K562 (cell line): Measurements from ENCODE around the gene DALRD3. TPM values are rescaled to one million over a fixed set of nuclear protein-coding genes. Genes with fewer than 3 reads are reported as not detected.

ENCODE experiments used
- ATAC-seq: fragments of 200-7000 bp; cut with Tn5 transposase; 3 replicates; pipeline ENCODE4 v1.9.1; 2020; ENCODE audit warnings: moderate library complexity
- BruUV-seq: library from RNA; stranded (reverse); fragments of 400-500 nt; replicated peaks from 2 replicates; lab custom pipeline; 2021; lab: Mats Ljungman, UMichigan
- CTCF ChIA-PET: fragments of 300-600 bp; formaldehyde crosslinking; extraction: SDS; loops from one replicate; lab custom pipeline; 2021; ENCODE audit warnings: low intra/inter-chr PET ratio; lab: Yijun Ruan, JAX
- POLR2A ChIA-PET: fragments of 300-600, 350-650 bp; sonication (Branson Sonifier 250); formaldehyde crosslinking; extraction: SDS; loops from one replicate; lab custom pipeline; 2021; ENCODE audit warnings: antibody characterized with exemption, inconsistent platforms; lab: Yijun Ruan, JAX
- DNase-seq, 4 experiments: peaks; one replicate each; pipeline versions ENCODE4 v3.0.0 to v3.0.0-alpha.2; 2011 to 2018; ENCODE audit warnings: low spot score in 3 of 4, mixed read lengths in 3 of 4; ENCODE audit errors: extremely low read depth in 1 of 4
- FAIRE-seq: peaks from 2 replicates; lab custom pipeline; 2011; peaks lifted over from hg19 to GRCh38; lab: Jason Lieb, UNC
- H2AFZ ChIP-seq: 2 replicates; pipeline ENCODE4 v1.6.0; 2011; ENCODE audit warnings: low read depth, low read length, control low read depth, inconsistent platforms
- H3K27ac ChIP-seq: fragments of 200-600 bp; 3 replicates; pipeline ENCODE4 v1.8.0; 2011; ENCODE audit warnings: low read depth, mild to moderate bottlenecking, control low read depth, inconsistent platforms, low read length, moderate library complexity, mixed read lengths; ENCODE audit errors: extremely low read depth
- H3K27me3 ChIP-seq, 2 experiments: fragments of 300-600 bp in 1 of 2; 2 replicates in 1 of 2; 3 replicates in 1 of 2; pipeline versions ENCODE4 v1.6.0 to v1.8.0; 2011; ENCODE audit warnings: inconsistent platforms in 2 of 2, low read length in 2 of 2, mild to moderate bottlenecking in 1 of 2, mixed read lengths in 1 of 2, moderate library complexity in 1 of 2; ENCODE audit not compliant: control insufficient read depth in 2 of 2, insufficient read depth in 2 of 2
- H3K36me3 ChIP-seq: fragments of 300-600 bp; 3 replicates; pipeline ENCODE4 v1.8.0; 2011; ENCODE audit warnings: mild to moderate bottlenecking, low read length, inconsistent platforms; ENCODE audit not compliant: control insufficient read depth, insufficient read depth
- H3K4me1 ChIP-seq, 2 experiments: fragments of 200-600 bp in 1 of 2; replicated peaks in 1 of 2; 2 replicates in 1 of 2; 3 replicates in 1 of 2; pipeline versions ENCODE4 v1.5.1 to v1.8.0; 2011; ENCODE audit warnings: inconsistent platforms in 2 of 2, low read length in 2 of 2, mild to moderate bottlenecking in 1 of 2, mixed read lengths in 1 of 2, moderate library complexity in 1 of 2; ENCODE audit not compliant: control insufficient read depth in 2 of 2, insufficient read depth in 2 of 2
- H3K4me2 ChIP-seq: 2 replicates; pipeline ENCODE4 v1.6.1; 2011; ENCODE audit warnings: low read length, control low read depth, inconsistent platforms, mixed read lengths; ENCODE audit not compliant: insufficient read depth
- H3K4me3 ChIP-seq: fragments of 200-600 bp; sonication (generic), shearing (Covaris generic); 2 replicates; pipeline ENCODE4 v1.5.1; 2016; ENCODE audit warnings: control low read depth, inconsistent platforms
- H3K79me2 ChIP-seq: fragments of 200-600 bp; 3 replicates; pipeline ENCODE4 v1.8.0; 2011; ENCODE audit warnings: low read length, inconsistent platforms; ENCODE audit not compliant: control insufficient read depth, insufficient read depth
- H3K9ac ChIP-seq, 2 experiments: 2 replicates each; pipeline versions ENCODE4 v1.6.0 to v1.6.1; 2011; ENCODE audit warnings: low read depth in 2 of 2, low read length in 2 of 2, control low read depth in 1 of 2, inconsistent platforms in 1 of 2, mild to moderate bottlenecking in 1 of 2, mixed read lengths in 1 of 2; ENCODE audit not compliant: insufficient read depth in 1 of 2
- H3K9me1 ChIP-seq: one replicate; pipeline ENCODE4 v1.6.0; 2011; ENCODE audit warnings: inconsistent platforms, mild to moderate bottlenecking, low read length, moderate library complexity; ENCODE audit not compliant: control insufficient read depth, insufficient read depth
- H3K9me3 ChIP-seq: replicated peaks from 2 replicates; pipeline ENCODE4 v1.5.1; 2011; ENCODE audit warnings: low read depth, low read length, inconsistent platforms; ENCODE audit not compliant: control insufficient read depth, insufficient read depth
- H4K20me1 ChIP-seq: replicated peaks from 2 replicates; pipeline ENCODE4 v1.6.1; 2011; ENCODE audit warnings: low read length, inconsistent platforms, mixed read lengths; ENCODE audit not compliant: control insufficient read depth, insufficient read depth
- ARID1B ChIP-seq: fragments of 450-650 bp; IDR thresholded peaks from 2 replicates; pipeline ENCODE4 v1.6.1; 2016; ENCODE audit warnings: antibody characterized with exemption, mild to moderate bottlenecking, inconsistent platforms
- BHLHE40 ChIP-seq: IDR thresholded peaks from 2 replicates; pipeline ENCODE4 v1.6.1; 2011; ENCODE audit warnings: low read length, improper control_type of control experiment
- CBFA2T2 ChIP-seq: fragments of 450-650 bp; conservative IDR thresholded peaks from 2 replicates; pipeline ENCODE4 v1.6.1; 2017; ENCODE audit warnings: mild to moderate bottlenecking
- CCNT2 ChIP-seq: IDR thresholded peaks from 2 replicates; pipeline ENCODE4 v1.6.1; 2011; ENCODE audit warnings: borderline replicate concordance, low read depth, mild to moderate bottlenecking, moderate library complexity, mixed read lengths, low read length; ENCODE audit not compliant: insufficient read length; ENCODE audit errors: extremely low read depth
- CEBPB ChIP-seq: fragments of 450-650 bp; IDR thresholded peaks from 2 replicates; pipeline ENCODE4 v1.6.1; 2016; ENCODE audit warnings: missing genetic modification characterization, missing compliant biosample characterization
- FUS ChIP-seq: fragments of 200-400 bp; formaldehyde crosslinking; optimal IDR thresholded peaks from 2 replicates; pipeline ENCODE3; 2017; ENCODE audit warnings: low read depth, low read length
- MYNN ChIP-seq, 2 experiments: sonication (generic); formaldehyde crosslinking in 1 of 2; IDR thresholded peaks; 2 replicates each; pipeline versions ENCODE4 v1.5.0 to v1.6.1; 2016 to 2020; ENCODE audit warnings: antibody characterized with exemption in 1 of 2, missing genetic modification reagents in 1 of 2
- POLR2A ChIP-seq: fragments of 450-650 bp; conservative IDR thresholded peaks from 2 replicates; pipeline ENCODE4 v1.6.1; 2016
- POLR2AphosphoS5 ChIP-seq: IDR thresholded peaks from 2 replicates; pipeline ENCODE4 v1.6.1; 2011; ENCODE audit warnings: mild to moderate bottlenecking, low read depth, low read length, moderate library complexity; ENCODE audit not compliant: control insufficient read depth, insufficient read depth
- POLR2B ChIP-seq: fragments of 450-650 bp; IDR thresholded peaks from 2 replicates; pipeline ENCODE4 v1.6.1; 2018; ENCODE audit warnings: low read depth; ENCODE audit not compliant: partially characterized antibody
- POU5F1 ChIP-seq: fragments of 150-350 bp; IDR thresholded peaks from 2 replicates; pipeline ENCODE4 v1.6.1; 2014; ENCODE audit warnings: borderline replicate concordance, low read length, low read depth, mild to moderate bottlenecking; ENCODE audit not compliant: partially characterized antibody
- SP1 ChIP-seq: sonication (generic); formaldehyde crosslinking; IDR thresholded peaks from 2 replicates; pipeline ENCODE4 v1.8.1; 2022; ENCODE audit warnings: mild to moderate bottlenecking, missing genetic modification reagents
- SUPT5H ChIP-seq: fragments of 450-650 bp; IDR thresholded peaks from 2 replicates; pipeline ENCODE4 v1.6.1; 2016
- TEAD4 ChIP-seq, 2 experiments: sonication (generic) in 1 of 2; formaldehyde crosslinking in 1 of 2; IDR thresholded peaks; 2 replicates each; pipeline versions ENCODE4 v1.6.1 to v1.8.0; 2012 to 2022; ENCODE audit warnings: borderline replicate concordance in 1 of 2, inconsistent platforms in 1 of 2, low read length in 1 of 2, mild to moderate bottlenecking in 1 of 2, missing genetic modification reagents in 1 of 2
- ZBTB1 ChIP-seq: sonication (generic); formaldehyde crosslinking; IDR thresholded peaks from 2 replicates; pipeline ENCODE4 v1.8.1; 2023; ENCODE audit warnings: missing genetic modification reagents, low read depth, mild to moderate bottlenecking, borderline replicate concordance
- ZFX ChIP-seq: sonication (generic); formaldehyde crosslinking; IDR thresholded peaks from 2 replicates; pipeline ENCODE4 v1.8.0; 2022; ENCODE audit warnings: mild to moderate bottlenecking, missing genetic modification reagents, moderate library complexity
- ZNF644 ChIP-seq: fragments of 200-800 bp; sonication (Bioruptor generic); IDR thresholded peaks from 2 replicates; pipeline ENCODE4 v1.6.1; 2016; ENCODE audit warnings: low read depth, missing genetic modification characterization, missing compliant biosample characterization
- WGBS: fragments of 100-300 bp; shearing (Covaris generic); methylation state at CpG from one replicate; pipeline ENCODE4 v1.1.6; 2016; ENCODE audit warnings: low coverage, mixed read lengths; ENCODE audit not compliant: insufficient coverage; ENCODE audit errors: missing lambda C conversion rate; 5-methylcytosine and 5-hydroxymethylcytosine counted together
- in situ Hi-C: fragments of 300-500 bp; cut with MboI; formaldehyde crosslinking; loops from 4 replicates; pipeline ENCODE4 v1.15.0; 2018; ENCODE audit warnings: inconsistent platforms, mixed read lengths
- intact Hi-C: fragments of 100-400 bp; cut with micrococcal nuclease; formaldehyde crosslinking; loops from 2 replicates; pipeline ENCODE4 v1.14.2; 2022
- polyA plus RNA-seq, 8 experiments: library from polyadenylated mRNA; depleted of rRNA in 4 of 8; stranded (reverse) in 5 of 8; unstranded in 3 of 8; fragments of >200 nt; fragmentation: Nextera tagmentation in 2 of 8; fragmentation: Illumina TruSeq in 1 of 8; extraction: Ambion mirVana in 2 of 8; extraction: Trizol in 1 of 8; gene quantifications; 2 replicates each; pipeline versions ENCODE4 v1.2.1 to v1.2.3, GENCODE V29; 2011 to 2014; ENCODE audit warnings: inconsistent platforms in 1 of 8, missing spikeins in 1 of 8
- total RNA-seq, 7 experiments: library from RNA; depleted of rRNA in 6 of 7; stranded (reverse); fragments of >200 nt in 6 of 7; fragmentation: Illumina TruSeq in 2 of 7; extraction: Trizol in 2 of 7; gene quantifications; 2 replicates each; pipeline versions ENCODE4 v1.2.1 to v1.2.3, GENCODE V29; 2011 to 2021; ENCODE audit warnings: low replicate concordance in 1 of 7
- TF ChIP-seq, protein P1 (sequence below): fragments of 250-450 bp; sonication (Bioruptor Pico); IDR thresholded peaks from 2 replicates; pipeline ENCODE4 v1.9.0; 2021; ENCODE audit warnings: mild to moderate bottlenecking
- TF ChIP-seq, protein P2 (sequence below): sonication (generic); formaldehyde crosslinking; IDR thresholded peaks from 2 replicates; pipeline ENCODE4 v1.8.1; 2023; ENCODE audit warnings: mild to moderate bottlenecking, missing genetic modification reagents, moderate library complexity

Gene DALRD3
- total and polyA plus RNA-seq, 9 of the 15 experiments (the other 6 are each of a cell fraction or from before 2014, with no cell fraction given): 6.6 to 31.3 (median 14.4) TPM

DNA sequence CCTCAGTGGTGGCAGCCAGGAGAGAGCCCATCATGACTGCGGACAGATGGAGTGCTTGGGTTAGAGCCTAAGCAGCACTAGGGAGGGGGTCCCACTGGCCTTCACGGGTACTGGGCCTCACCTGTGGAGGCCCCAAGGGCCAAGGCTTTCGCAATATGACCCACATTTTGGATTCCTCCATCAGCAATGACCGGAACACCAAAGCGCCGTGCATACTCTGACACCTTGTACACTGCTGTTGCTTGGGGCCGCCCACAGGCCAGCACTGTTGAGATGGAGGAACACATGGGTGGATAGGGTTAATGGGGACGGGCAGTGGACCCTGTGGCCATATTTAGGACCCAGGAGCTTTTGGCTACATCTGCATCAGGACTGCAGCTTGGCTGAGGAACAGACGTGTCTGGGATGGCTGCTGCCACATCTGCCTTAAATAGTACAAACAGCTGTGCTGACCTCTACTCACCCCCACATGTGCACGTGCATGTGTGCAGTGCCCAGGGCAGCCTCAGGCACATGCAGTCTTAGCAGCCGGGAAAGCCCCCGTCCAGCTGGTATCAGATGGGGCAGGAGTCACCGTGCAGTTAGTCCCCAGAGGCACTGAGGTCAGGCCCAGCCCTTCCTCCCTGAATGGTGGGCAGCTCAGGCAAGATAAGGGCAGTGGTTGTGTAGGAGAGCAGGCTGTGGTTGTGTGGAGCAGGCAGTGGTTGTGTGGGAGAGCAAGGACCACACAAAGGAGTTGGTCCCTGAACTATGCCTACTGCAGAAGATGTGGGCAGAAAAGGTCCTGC lies 6.8 kb upstream of the DALRD3 start:
- intact Hi-C loops (loop anchor here (10.0 kb wide), 1 partner anchor 140 kb away; the partner anchor contains the start of gene CCDC71), in situ Hi-C loops (no loop called here)
- Histone ChIP-seq H4K20me1 (peaks cover 12% of the 10 kb centered on the region), H3K9me1 (peaks cover 9% of the 10 kb centered on the region), H3K9me3 (no peaks in the 10 kb centered on the region), H3K4me2 (peak overlapping the region; percentile 10; the same call in 1 of the 2 replicates), H3K4me3 (no peak overlapping the region), H3K27me3 (no peaks in the 10 kb centered on the region), H3K79me2 (peaks cover 91% of the 10 kb centered on the region), H3K27ac (peak overlapping the region; percentile 35; the same call in 1 of the 3 replicates), H2AFZ (no peak overlapping the region), H3K9ac (peak overlapping the region in 1 of 2 experiments; percentile 72; a peak in 2 of 4 replicates), H3K36me3 (peaks cover 70% of the 10 kb centered on the region), H3K4me1 (peaks cover 34 to 68% of the 10 kb centered on the region in 2 experiments; a peak in 4 of 5 replicates)
- CTCF ChIA-PET: interaction anchor here (0.6 kb wide), 1 partner anchor 96 kb away, joined by 3 read pairs; no protein-coding TSS in a partner anchor
- 61% methylated on average over 13 of the region's 13 CpGs for WGBS
- no TSS peak for BruUV-seq
- ATAC-seq (no peak), DNase-seq (no peak), FAIRE-seq (no peak)
- POLR2A ChIA-PET: interaction anchor here (0.6 to 3.8 kb wide), 7 partner anchors 9 to 69 kb away, joined by 3 to 19 read pairs (median 5); partner anchors contain the start of gene QRICH1
- TF ChIP-seq ZNF644 (tag) (no peak), SP1 (CRISPR knock-in tag) (0 out of 2 replicates have a peak, but pooled peaks have one; percentile 16), POU5F1 (no peak), CEBPB (tag) (peak; percentile 57), ZFX (no peak), TEAD4 (IDR thresholded peaks at IDR 0.05; ENCODE audit: low read length) (peak; percentile 33; the same call in 1 of the 2 replicates), TEAD4 (CRISPR knock-in tag; IDR thresholded peaks at IDR 0.05; ENCODE audit: borderline replicate concordance) (no peak), MYNN (IDR thresholded peaks at IDR 0.05) (peak; percentile 12; the same call in 1 of the 2 replicates), MYNN (CRISPR knock-in tag; IDR thresholded peaks at IDR 0.05) (no peak), POLR2A (peak; percentile 69), BHLHE40 (peak; percentile 79), ARID1B (0 out of 2 replicates have a peak, but pooled peaks have one; percentile 17), POLR2B (peak; percentile 64), CBFA2T2 (0 out of 2 replicates have a peak, but pooled peaks have one; percentile 24), SUPT5H (peak; percentile 71), CCNT2 (peak; percentile 26), ZBTB1 (CRISPR knock-in tag) (peak; percentile 93), FUS (no peak), POLR2AphosphoS5 (peak; percentile 45; the same call in 1 of the 2 replicates)
- TF ChIP-seq, protein P1, sequence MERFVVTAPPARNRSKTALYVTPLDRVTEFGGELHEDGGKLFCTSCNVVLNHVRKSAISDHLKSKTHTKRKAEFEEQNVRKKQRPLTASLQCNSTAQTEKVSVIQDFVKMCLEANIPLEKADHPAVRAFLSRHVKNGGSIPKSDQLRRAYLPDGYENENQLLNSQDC (CRISPR knock-in tag): no peak
- TF ChIP-seq, protein P2, sequence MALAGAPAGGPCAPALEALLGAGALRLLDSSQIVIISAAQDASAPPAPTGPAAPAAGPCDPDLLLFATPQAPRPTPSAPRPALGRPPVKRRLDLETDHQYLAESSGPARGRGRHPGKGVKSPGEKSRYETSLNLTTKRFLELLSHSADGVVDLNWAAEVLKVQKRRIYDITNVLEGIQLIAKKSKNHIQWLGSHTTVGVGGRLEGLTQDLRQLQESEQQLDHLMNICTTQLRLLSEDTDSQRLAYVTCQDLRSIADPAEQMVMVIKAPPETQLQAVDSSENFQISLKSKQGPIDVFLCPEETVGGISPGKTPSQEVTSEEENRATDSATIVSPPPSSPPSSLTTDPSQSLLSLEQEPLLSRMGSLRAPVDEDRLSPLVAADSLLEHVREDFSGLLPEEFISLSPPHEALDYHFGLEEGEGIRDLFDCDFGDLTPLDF (CRISPR knock-in tag): no peak
